Activated CD8-positive, alpha-beta T cell treated with anti-CD3 and anti-CD28 coated beads, Interleukin-2, amount 10 ng/mL, durations not matched to agents 7 days and 5 days (primary cell): Measurements from ENCODE around the gene RPL35. TPM values are rescaled to one million over a fixed set of nuclear protein-coding genes. Genes with fewer than 3 reads are reported as not detected.

Experiments used
- ATAC-seq: fragments of 150-1000 bp; cut with Tn5 transposase; one replicate; pipeline ENCODE4 v1.10.0; 2021; ENCODE audit warnings: moderate library complexity
- CTCF ChIA-PET: fragments of 350-600 bp; sonication (Branson Sonifier 250); formaldehyde crosslinking; loops from one replicate; lab custom pipeline; 2021; ENCODE audit warnings: antibody characterized with exemption; lab: Charles Lee
- POLR2A ChIA-PET: fragments of 350-600 bp; sonication (Branson Sonifier 250); formaldehyde crosslinking; loops from one replicate; lab custom pipeline; 2021; ENCODE audit warnings: antibody characterized with exemption; lab: Charles Lee
- DNase-seq: peaks from one replicate; pipeline ENCODE4 v3.0.0-alpha.2; 2020
- H3K27ac Mint-ChIP-seq: one replicate; pipeline ENCODE4 v1.8.0; 2021; ENCODE audit warnings: mild to moderate bottlenecking, mixed read lengths
- H3K27me3 Mint-ChIP-seq: one replicate; pipeline ENCODE4 v1.8.0; 2021; ENCODE audit warnings: low read depth, mixed read lengths
- H3K36me3 Mint-ChIP-seq: one replicate; pipeline ENCODE4 v1.8.0; 2021; ENCODE audit warnings: low read depth, mixed read lengths
- H3K4me1 Mint-ChIP-seq: one replicate; pipeline ENCODE4 v1.8.0; 2021; ENCODE audit warnings: low read depth, mixed read lengths
- H3K4me3 Mint-ChIP-seq: one replicate; pipeline ENCODE4 v1.8.0; 2021; ENCODE audit warnings: mild to moderate bottlenecking, mixed read lengths
- H3K9me3 Mint-ChIP-seq: one replicate; pipeline ENCODE4 v1.8.0; 2022; ENCODE audit warnings: mixed read lengths; ENCODE audit not compliant: insufficient read depth
- total RNA-seq, 2 experiments: library from RNA; stranded (reverse); gene quantifications; one replicate each; pipeline ENCODE4 v1.2.3, GENCODE V29; 2021

Gene RPL35
- total RNA-seq, 2 experiments from 2014 or later, result 1,341 to 1,437 TPM

DNA sequence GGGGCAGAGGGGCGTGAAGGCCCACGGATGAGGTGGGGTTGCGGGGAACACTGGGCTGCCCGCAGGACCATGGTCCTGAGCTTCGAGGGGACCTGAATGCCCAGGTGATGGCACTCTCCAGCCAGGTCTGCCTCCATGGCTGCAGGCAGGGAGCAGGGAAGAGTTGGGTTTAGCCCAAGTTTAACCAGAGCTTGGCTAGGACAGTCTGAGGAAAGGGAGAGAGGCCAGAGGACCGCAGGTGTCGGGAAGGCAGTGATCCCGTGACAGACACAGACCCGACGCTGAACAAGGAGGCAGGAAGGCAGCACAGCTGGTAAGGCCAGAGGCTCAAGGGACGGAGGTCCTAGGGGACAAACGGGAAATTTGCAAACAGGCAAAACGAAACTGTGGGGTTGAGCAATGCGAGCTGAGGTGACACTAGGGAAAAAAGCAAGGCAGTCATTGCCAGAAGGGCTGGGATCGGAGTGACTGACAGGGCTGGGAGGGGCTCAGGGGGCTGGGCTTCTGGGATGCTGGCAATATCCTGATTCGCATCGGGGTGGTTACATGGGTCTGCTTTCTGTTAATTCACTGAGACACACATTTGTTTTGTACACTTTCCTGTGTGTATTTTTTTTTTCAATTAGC lies 25.2 kb upstream of the RPL35 start:
- Mint-ChIP-seq H3K27ac (no peak overlapping the region), H3K27me3 (no peaks in the 10 kb centered on the region), H3K4me3 (no peak overlapping the region), H3K36me3 (peaks cover 40% of the 10 kb centered on the region), H3K9me3 (no peaks in the 10 kb centered on the region), H3K4me1 (no peaks in the 10 kb centered on the region)
- ATAC-seq, result no peak
- ChIA-PET CTCF (interaction anchor here (1.3 kb wide), 1 partner anchor 7 kb away, joined by 4 read pairs; no protein-coding TSS in a partner anchor), POLR2A (interaction anchor here (0.7 to 2.3 kb wide), 3 partner anchors 15 to 26 kb away, joined by 3 to 10 read pairs (median 3); no protein-coding TSS in a partner anchor)
- no peak for DNase-seq

DNA sequence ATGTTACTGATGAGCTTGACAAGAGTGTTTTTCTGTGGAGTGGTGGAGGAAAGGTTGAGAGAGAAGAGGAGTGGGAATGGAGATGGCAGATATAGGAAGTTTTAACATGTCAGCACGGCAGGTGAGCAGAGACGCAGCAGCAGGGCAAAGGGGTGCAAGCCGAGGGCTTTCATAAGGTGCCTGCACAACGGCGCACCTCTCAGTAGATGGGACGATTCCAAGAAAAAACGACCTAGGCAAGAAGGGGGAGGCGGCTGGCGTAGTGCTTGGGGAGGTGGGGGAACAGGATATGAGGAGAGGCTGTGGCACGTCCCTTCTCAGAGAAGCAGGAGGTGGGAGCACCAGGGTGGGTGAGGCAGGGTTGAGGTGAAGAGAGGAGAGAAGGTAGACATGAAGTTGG lies 24.7 kb upstream of the RPL35 start:
- no peaks in the 10 kb centered on the region for H3K4me1 Mint-ChIP-seq
- H3K27ac Mint-ChIP-seq, result no peak overlapping the region
- peaks cover 45% of the 10 kb centered on the region for H3K36me3 Mint-ChIP-seq
- ATAC-seq (no peak), DNase-seq (no peak)
- H3K9me3 Mint-ChIP-seq, result no peaks in the 10 kb centered on the region
- CTCF ChIA-PET, result interaction anchor here (1.3 kb wide), 1 partner anchor 8 kb away, joined by 4 read pairs; no protein-coding TSS in a partner anchor
- POLR2A ChIA-PET, result interaction anchor here (0.7 to 2.3 kb wide), 3 partner anchors 15 to 25 kb away, joined by 3 to 10 read pairs (median 3); no protein-coding TSS in a partner anchor
- H3K27me3 Mint-ChIP-seq, result no peaks in the 10 kb centered on the region
- no peak overlapping the region for H3K4me3 Mint-ChIP-seq

DNA sequence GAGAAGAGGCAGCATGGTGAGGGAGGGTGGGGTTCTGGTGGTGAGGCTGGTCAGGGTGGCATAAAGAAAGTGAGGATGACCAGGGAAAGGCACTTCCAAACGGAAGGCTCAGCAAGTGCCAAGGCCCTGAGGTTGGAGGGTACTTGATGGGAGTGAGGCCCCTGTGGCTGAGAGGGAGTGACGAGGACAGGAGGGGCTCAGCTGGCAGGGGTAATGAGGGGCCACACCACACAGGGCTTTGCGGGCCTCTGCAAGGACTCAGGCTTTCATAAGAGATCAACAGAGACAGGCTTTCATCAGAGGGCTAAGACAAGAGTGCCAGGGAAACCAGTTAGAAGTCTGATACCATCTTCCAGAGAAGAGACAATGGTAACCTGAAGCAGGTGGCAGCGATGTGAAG lies 23.8 kb upstream of the RPL35 start:
- H3K4me3 Mint-ChIP-seq, result no peak overlapping the region
- ATAC-seq (no peak), DNase-seq (no peak)
- H3K9me3 Mint-ChIP-seq, result no peaks in the 10 kb centered on the region
- no peaks in the 10 kb centered on the region for H3K27me3 Mint-ChIP-seq
- POLR2A ChIA-PET, result interaction anchor here (1.1 to 2.3 kb wide), 2 partner anchors 15 to 25 kb away, joined by 3 to 10 read pairs; no protein-coding TSS in a partner anchor
- peak overlapping the region; percentile 11 for H3K27ac Mint-ChIP-seq
- peaks cover 40% of the 10 kb centered on the region for H3K36me3 Mint-ChIP-seq
- CTCF ChIA-PET, result interaction anchor here (1.3 kb wide), 1 partner anchor 9 kb away, joined by 4 read pairs; no protein-coding TSS in a partner anchor
- H3K4me1 Mint-ChIP-seq, result no peaks in the 10 kb centered on the region

DNA sequence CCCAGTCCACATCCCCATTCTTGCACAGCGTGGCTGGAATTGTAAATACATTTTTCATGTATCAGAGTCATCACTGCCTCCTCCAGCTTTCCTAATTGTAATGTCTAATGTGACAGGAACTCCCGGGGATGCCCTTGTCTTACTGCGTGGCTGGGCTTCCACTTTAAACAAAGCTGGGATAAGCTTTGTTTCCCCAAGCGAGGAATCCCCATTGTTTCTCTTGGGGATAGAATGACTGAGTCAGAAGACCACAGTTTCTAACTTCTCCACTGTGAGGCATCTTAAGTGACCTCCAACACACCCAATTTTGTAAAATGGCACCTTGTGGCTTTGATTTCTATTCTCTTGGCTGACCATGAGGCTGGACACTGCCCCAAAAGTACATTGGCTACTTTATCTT lies 22.6 kb upstream of the RPL35 start:
- CTCF ChIA-PET, result no interaction called here

DNA sequence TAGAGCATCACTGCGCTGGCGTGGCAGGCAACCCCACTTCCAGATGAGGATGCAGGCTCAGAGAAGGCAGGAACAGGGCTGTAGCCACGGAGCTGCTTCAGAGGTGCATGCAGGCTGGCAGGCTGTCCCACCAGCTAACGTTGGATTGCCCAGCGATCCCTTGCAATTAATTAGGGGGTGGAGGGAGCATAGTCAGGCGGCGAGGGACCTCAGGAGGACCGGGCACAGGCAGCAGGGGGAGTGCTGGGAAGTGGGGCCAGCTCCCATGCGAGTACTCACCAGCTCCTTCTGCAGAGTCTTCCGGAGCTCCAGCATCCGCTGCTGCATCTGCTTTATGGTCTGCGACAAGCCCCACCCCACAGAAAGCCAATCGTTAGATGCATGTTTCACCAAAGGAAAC lies 20.5 kb upstream of the RPL35 start:
- ChIA-PET CTCF (interaction anchor here (1.1 to 1.4 kb wide), 2 partner anchors 9 to 20 kb away, joined by 3 read pairs; no protein-coding TSS in a partner anchor), POLR2A (interaction anchor here (2.3 kb wide), 1 partner anchor 21 kb away, joined by 5 read pairs; no protein-coding TSS in a partner anchor)
- DNase-seq (no peak), ATAC-seq (no peak)
- Mint-ChIP-seq H3K36me3 (peaks cover 50% of the 10 kb centered on the region), H3K4me1 (no peaks in the 10 kb centered on the region), H3K4me3 (no peak overlapping the region), H3K9me3 (no peaks in the 10 kb centered on the region), H3K27me3 (no peaks in the 10 kb centered on the region), H3K27ac (no peak overlapping the region)

More for the DNA sequence above, 22.6 kb upstream of the RPL35 start:
- POLR2A ChIA-PET, result interaction anchor here (0.7 kb wide), 1 partner anchor 14 kb away, joined by 3 read pairs; no protein-coding TSS in a partner anchor
- Mint-ChIP-seq H3K27me3 (no peaks in the 10 kb centered on the region), H3K27ac (no peak overlapping the region), H3K4me3 (no peak overlapping the region), H3K9me3 (no peaks in the 10 kb centered on the region), H3K36me3 (peaks cover 34% of the 10 kb centered on the region), H3K4me1 (no peaks in the 10 kb centered on the region)
- no peak for DNase-seq
- no peak for ATAC-seq

DNA sequence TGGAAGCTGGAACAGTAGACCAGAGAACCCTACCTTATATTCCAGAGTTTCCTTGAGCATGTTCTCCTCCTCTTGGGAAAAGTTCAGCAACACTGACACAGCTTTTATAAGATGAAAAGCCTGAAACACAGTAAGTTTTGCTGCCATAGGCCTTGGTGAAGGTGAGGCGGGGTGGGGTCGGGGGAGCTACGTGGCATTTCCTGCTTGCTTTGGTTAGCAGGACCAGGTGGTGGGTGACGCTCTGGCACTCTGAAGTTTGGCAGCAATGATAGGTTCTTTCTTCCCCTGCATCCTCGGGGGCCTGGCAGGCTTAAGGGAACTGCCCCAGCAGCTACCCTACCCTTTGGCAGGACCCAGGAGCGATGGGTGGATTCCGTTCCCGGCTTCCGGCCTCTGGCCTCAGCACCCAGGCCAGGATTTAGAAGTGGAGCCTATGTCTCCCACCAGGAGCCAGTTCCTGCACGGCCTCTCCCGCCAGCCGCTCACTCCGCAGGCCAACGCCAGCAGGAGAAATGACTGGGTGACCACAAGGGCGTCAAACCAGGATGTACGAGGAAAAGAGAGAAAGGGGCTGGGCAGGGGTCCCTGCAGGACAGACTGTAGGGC lies 19.5 kb upstream of the RPL35 start:
- H3K27ac Mint-ChIP-seq, result no peak overlapping the region

DNA sequence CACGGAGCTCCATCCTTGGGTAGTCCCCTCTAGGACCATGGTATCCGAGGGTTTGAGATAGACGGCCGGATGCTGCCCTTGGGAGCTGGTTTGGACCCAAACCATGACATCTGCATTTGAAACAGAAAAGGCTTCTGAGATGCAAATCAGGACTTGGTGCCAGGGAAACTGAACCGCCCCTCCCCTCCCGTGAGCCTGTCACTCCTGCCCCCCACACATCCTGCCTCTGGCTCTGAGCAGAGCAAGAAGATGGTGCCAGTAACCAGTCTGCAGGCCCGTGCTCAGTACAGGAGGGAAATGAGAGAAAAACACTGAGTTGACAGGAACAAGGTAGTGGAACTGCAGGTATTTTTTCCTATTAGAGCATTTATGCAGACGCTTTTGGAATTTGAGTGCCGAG lies 18.7 kb upstream of the RPL35 start:
- Mint-ChIP-seq H3K9me3 (no peaks in the 10 kb centered on the region), H3K36me3 (peaks cover 52% of the 10 kb centered on the region), H3K27ac (no peak overlapping the region), H3K27me3 (no peaks in the 10 kb centered on the region), H3K4me1 (no peaks in the 10 kb centered on the region), H3K4me3 (no peak overlapping the region)
- ChIA-PET POLR2A (interaction anchor here (2.3 to 2.6 kb wide), 2 partner anchors 18 to 19 kb away, joined by 5 to 8 read pairs; partner anchors contain the start of gene ARPC5L), CTCF (no interaction called here)
- DNase-seq (no peak), ATAC-seq (no peak)

More for the DNA sequence above, 19.5 kb upstream of the RPL35 start:
- no peaks in the 10 kb centered on the region for H3K9me3 Mint-ChIP-seq
- no peaks in the 10 kb centered on the region for H3K4me1 Mint-ChIP-seq
- peaks cover 51% of the 10 kb centered on the region for H3K36me3 Mint-ChIP-seq
- H3K27me3 Mint-ChIP-seq, result no peaks in the 10 kb centered on the region
- ATAC-seq (no peak), DNase-seq (no peak)
- POLR2A ChIA-PET, result interaction anchor here (2.3 to 2.6 kb wide), 2 partner anchors 19 to 20 kb away, joined by 5 to 8 read pairs; partner anchors contain the start of gene ARPC5L
- CTCF ChIA-PET, result interaction anchor here (1.1 kb wide), 1 partner anchor 21 kb away, joined by 3 read pairs; no protein-coding TSS in a partner anchor
- no peak overlapping the region for H3K4me3 Mint-ChIP-seq

DNA sequence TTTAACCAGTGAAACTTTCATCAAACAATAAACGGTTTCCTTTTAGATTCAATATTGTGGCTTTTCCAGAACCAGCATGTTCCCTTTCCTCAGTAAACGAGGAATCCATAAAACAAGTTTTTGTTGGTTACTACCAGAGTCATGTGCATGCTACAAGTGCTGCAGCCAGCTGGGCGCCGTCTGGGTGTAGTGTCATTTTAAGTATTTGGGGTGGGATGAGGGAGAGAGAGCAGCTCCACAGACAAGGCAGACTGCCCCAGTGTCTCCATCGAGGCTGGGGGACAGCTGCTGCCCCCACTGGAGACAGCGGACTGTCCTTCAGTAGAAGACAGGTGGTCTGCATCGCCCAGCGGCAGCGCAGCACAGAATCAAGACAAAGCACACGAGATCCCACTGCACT lies 17.5 kb upstream of the RPL35 start:
- Mint-ChIP-seq H3K9me3 (no peaks in the 10 kb centered on the region), H3K4me3 (no peak overlapping the region)

DNA sequence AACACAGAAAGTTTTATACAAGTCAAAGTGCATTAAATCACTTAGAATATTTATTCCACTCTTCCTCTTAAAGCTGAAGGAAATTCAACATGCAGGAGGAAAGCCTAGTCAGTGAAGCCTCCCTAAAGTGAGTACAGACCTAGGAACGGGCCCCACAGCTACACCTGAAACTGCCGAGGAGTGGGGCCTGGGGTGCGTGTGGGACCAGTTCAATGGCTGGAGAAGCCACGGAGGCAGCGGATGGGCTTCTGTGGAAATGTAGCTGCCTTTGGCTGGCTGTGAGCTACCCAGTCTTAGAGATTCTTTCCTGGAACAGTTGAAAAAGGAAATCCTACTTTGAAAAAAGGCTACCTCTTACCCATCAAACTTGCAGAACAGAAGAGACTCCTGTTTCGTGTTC lies 16.8 kb upstream of the RPL35 start:
- peaks cover 5% of the 10 kb centered on the region for H3K4me1 Mint-ChIP-seq
- DNase-seq (no peak), ATAC-seq (no peak)
- POLR2A ChIA-PET, result interaction anchor here (1.2 to 1.8 kb wide), 4 partner anchors 9 to 25 kb away, joined by 3 to 10 read pairs (median 4); partner anchors contain the start of genes ARPC5L, RPL35 and WDR38
- H3K9me3 Mint-ChIP-seq, result no peaks in the 10 kb centered on the region
- CTCF ChIA-PET, result interaction anchor here (0.7 to 2.8 kb wide), 5 partner anchors 12 to 266 kb away, joined by 3 to 11 read pairs (median 3); partner anchors contain the start of gene WDR38
- no peak overlapping the region for H3K4me3 Mint-ChIP-seq
- H3K27ac Mint-ChIP-seq, result peak overlapping the region; percentile 27
- peaks cover 59% of the 10 kb centered on the region for H3K36me3 Mint-ChIP-seq
- H3K27me3 Mint-ChIP-seq, result no peaks in the 10 kb centered on the region

More for the DNA sequence above, 17.5 kb upstream of the RPL35 start:
- Mint-ChIP-seq H3K27ac (no peak overlapping the region), H3K27me3 (no peaks in the 10 kb centered on the region), H3K4me1 (no peaks in the 10 kb centered on the region), H3K36me3 (peaks cover 54% of the 10 kb centered on the region)
- ChIA-PET POLR2A (interaction anchor here (0.6 to 2.6 kb wide), 3 partner anchors 17 to 790 kb away, joined by 3 to 8 read pairs (median 3); partner anchors contain the start of genes ARPC5L and WDR38), CTCF (interaction anchor here (2.8 kb wide), 1 partner anchor 26 kb away, joined by 11 read pairs; the partner anchor contains the start of gene WDR38)
- DNase-seq (no peak), ATAC-seq (no peak)

DNA sequence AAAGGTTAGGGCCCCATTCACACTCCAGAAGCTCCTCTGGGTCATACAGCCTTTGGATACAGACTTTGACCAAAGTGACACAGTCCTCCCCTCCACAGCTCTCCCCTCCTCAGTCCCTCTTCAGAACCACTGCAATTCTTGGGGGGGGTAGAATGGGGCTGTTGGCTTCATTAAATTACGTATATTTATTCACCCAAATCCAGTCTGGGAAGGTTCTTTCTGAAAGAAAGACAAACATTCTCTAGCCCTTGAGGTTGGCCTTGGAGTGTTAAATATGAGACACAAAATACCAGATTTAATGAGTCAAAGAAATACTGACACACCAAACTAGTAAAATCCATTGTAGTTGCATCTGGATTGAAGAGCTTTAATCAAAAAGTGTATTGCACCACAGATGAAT lies 16.3 kb upstream of the RPL35 start:
- no peak overlapping the region for H3K4me3 Mint-ChIP-seq
- H3K27me3 Mint-ChIP-seq, result no peaks in the 10 kb centered on the region
- no peaks in the 10 kb centered on the region for H3K9me3 Mint-ChIP-seq
- H3K36me3 Mint-ChIP-seq, result peaks cover 64% of the 10 kb centered on the region
- DNase-seq, result no peak
- ATAC-seq, result no peak
- CTCF ChIA-PET, result interaction anchor here (0.7 to 2.8 kb wide), 6 partner anchors 12 to 266 kb away, joined by 3 to 11 read pairs (median 3); partner anchors contain the start of genes OLFML2A and WDR38
- peaks cover 10% of the 10 kb centered on the region for H3K4me1 Mint-ChIP-seq
- H3K27ac Mint-ChIP-seq, result peak overlapping the region; percentile 27
- POLR2A ChIA-PET, result interaction anchor here (1.2 to 1.8 kb wide), 4 partner anchors 9 to 25 kb away, joined by 3 to 10 read pairs (median 4); partner anchors contain the start of genes ARPC5L, RPL35 and WDR38
